SK-N-SH (cell line): Measurements from ENCODE around the gene MORC2. TPM values are rescaled to one million over a fixed set of nuclear protein-coding genes. Genes with fewer than 3 reads are reported as not detected.

Experiments used
- CTCF ChIA-PET: fragments of 300-600, 350-600 bp; formaldehyde crosslinking; extraction: SDS; loops from one replicate; lab custom pipeline; 2021; lab: Yijun Ruan, JAX
- POLR2A ChIA-PET: fragments of 350-600 bp; sonication (Branson Sonifier 250); formaldehyde crosslinking; extraction: SDS; loops from one replicate; lab custom pipeline; 2020; ENCODE audit warnings: antibody characterized with exemption, inconsistent platforms; lab: Yijun Ruan, JAX
- DNase-seq: peaks from one replicate; pipeline ENCODE4 v3.0.0; 2012
- H2AFZ ChIP-seq: fragments of 200-600 bp; sonication (generic); 2 replicates; pipeline ENCODE4 v1.8.1; 2016; ENCODE audit warnings: antibody characterized with exemption, mild to moderate bottlenecking, low read depth
- H3F3A ChIP-seq: fragments of 200-600 bp; sonication (generic); replicated peaks from 2 replicates; pipeline ENCODE3; 2016; ENCODE audit warnings: antibody characterized with exemption, mild to moderate bottlenecking; ENCODE audit not compliant: insufficient read depth
- H3K27ac ChIP-seq, 2 experiments: fragments of 200-500 bp in 1 of 2; fragments of 200-600 bp in 1 of 2; sonication (Bioruptor generic) in 1 of 2; sonication (generic), shearing (Covaris generic) in 1 of 2; 2 replicates each; pipeline versions ENCODE4 v1.5.1 to v1.6.1; 2014 to 2016; ENCODE audit warnings: low read depth in 2 of 2, inconsistent platforms in 1 of 2, low read length in 1 of 2, mild to moderate bottlenecking in 1 of 2, mixed read lengths in 1 of 2
- H3K27me3 ChIP-seq: fragments of 200-600 bp; sonication (generic), shearing (Covaris generic); 2 replicates; pipeline ENCODE4 v1.6.1; 2016; ENCODE audit warnings: mixed run types; ENCODE audit not compliant: insufficient read depth
- H3K36me3 ChIP-seq, 2 experiments: fragments of 200-500 bp in 1 of 2; fragments of 200-600 bp in 1 of 2; sonication (Bioruptor generic) in 1 of 2; sonication (generic) in 1 of 2; replicated peaks in 1 of 2; 2 replicates each; pipeline versions ENCODE3 to v1.5.1; 2014 to 2016; ENCODE audit warnings: low read length in 1 of 2, mild to moderate bottlenecking in 1 of 2; ENCODE audit not compliant: insufficient read depth in 2 of 2, control insufficient read depth in 1 of 2
- H3K4me1 ChIP-seq, 2 experiments: fragments of 200-500 bp in 1 of 2; fragments of 200-600 bp in 1 of 2; sonication (Bioruptor generic) in 1 of 2; sonication (generic), shearing (Covaris generic) in 1 of 2; 2 replicates each; pipeline versions ENCODE4 v1.5.1 to v1.6.1; 2014 to 2016; ENCODE audit warnings: low read depth in 1 of 2, low read length in 1 of 2, mixed run types in 1 of 2; ENCODE audit not compliant: insufficient read depth in 2 of 2, control insufficient read depth in 1 of 2
- H3K4me2 ChIP-seq: fragments of 200-600 bp; sonication (generic), shearing (Covaris generic); 2 replicates; pipeline ENCODE4 v1.6.1; 2017; ENCODE audit warnings: mixed run types
- H3K4me3 ChIP-seq, 2 experiments: fragments of 200-500 bp in 1 of 2; fragments of 200-600 bp in 1 of 2; sonication (Bioruptor generic) in 1 of 2; sonication (generic), shearing (Covaris generic) in 1 of 2; 2 replicates each; pipeline versions ENCODE4 v1.5.1 to v1.8.1; 2014 to 2016; ENCODE audit warnings: low read depth in 2 of 2, inconsistent platforms in 1 of 2, low read length in 1 of 2, mild to moderate bottlenecking in 1 of 2, mixed read lengths in 1 of 2, moderate library complexity in 1 of 2
- H3K79me2 ChIP-seq: fragments of 200-600 bp; sonication (generic); 2 replicates; pipeline ENCODE4 v1.8.1; 2017; ENCODE audit warnings: mild to moderate bottlenecking; ENCODE audit not compliant: insufficient read depth
- H3K9ac ChIP-seq: fragments of 200-600 bp; sonication (generic); 2 replicates; pipeline ENCODE4 v1.6.1; 2017; ENCODE audit warnings: mixed run types
- H3K9me2 ChIP-seq: fragments of 200-600 bp; sonication (generic); 2 replicates; pipeline ENCODE4 v1.6.1; 2017; ENCODE audit warnings: mixed run types
- H3K9me3 ChIP-seq: fragments of 200-600 bp; sonication (generic); 2 replicates; pipeline ENCODE4 v1.6.1; 2017; ENCODE audit warnings: mixed run types, mild to moderate bottlenecking, moderate library complexity
- H4K20me1 ChIP-seq: fragments of 200-600 bp; sonication (generic); 2 replicates; pipeline ENCODE4 v1.6.1; 2017; ENCODE audit warnings: mild to moderate bottlenecking, mixed run types; ENCODE audit not compliant: insufficient read depth
- CHD2 ChIP-seq: fragments of 150-350 bp; IDR thresholded peaks from 2 replicates; pipeline ENCODE4 v1.6.1; 2018; ENCODE audit warnings: low read length; ENCODE audit not compliant: partially characterized antibody
- FOSL2 ChIP-seq: IDR thresholded peaks from 2 replicates; pipeline ENCODE4 v1.4.0; 2012; ENCODE audit warnings: low read depth, mild to moderate bottlenecking, moderate library complexity, borderline replicate concordance
- NFIC ChIP-seq: IDR thresholded peaks from 2 replicates; pipeline ENCODE4 v1.4.0; 2012; ENCODE audit warnings: borderline replicate concordance
- POLR2AphosphoS5 ChIP-seq: IDR thresholded peaks from 2 replicates; pipeline ENCODE4 v1.6.1; 2012; ENCODE audit warnings: low read depth, low read length
- RAD21 ChIP-seq: IDR thresholded peaks from 2 replicates; pipeline ENCODE4 v1.6.1; 2012; ENCODE audit warnings: mild to moderate bottlenecking, low read length
- RFX5 ChIP-seq: IDR thresholded peaks from 2 replicates; pipeline ENCODE4 v1.6.1; 2012; ENCODE audit warnings: mild to moderate bottlenecking, improper control_type of control experiment, low read length
- TCF12 ChIP-seq: IDR thresholded peaks from 2 replicates; pipeline ENCODE4 v1.4.0; 2012
- YY1 ChIP-seq: IDR thresholded peaks from 2 replicates; pipeline ENCODE4 v1.4.0; 2012; ENCODE audit warnings: low read depth, mild to moderate bottlenecking
- WGBS: methylation state at CpG from one replicate; pipeline ENCODE4 v1.1.6; 2017; ENCODE audit warnings: low lambda C conversion rate; 5-methylcytosine and 5-hydroxymethylcytosine counted together
- polyA plus RNA-seq, 3 experiments: library from polyadenylated mRNA; depleted of rRNA; stranded (reverse); fragments of >200 nt; gene quantifications; 2 replicates each; pipeline ENCODE4 v1.2.3, GENCODE V29; 2012
- TF ChIP-seq, protein P1 (sequence below): fragments of 150-350 bp; IDR thresholded peaks from 2 replicates; pipeline ENCODE4 v1.6.1; 2016; ENCODE audit warnings: mild to moderate bottlenecking, low read depth, low read length
- TF ChIP-seq, protein P2 (sequence below): IDR thresholded peaks from 2 replicates; pipeline ENCODE4; 2012
- TF ChIP-seq, protein P3 (sequence below): IDR thresholded peaks from 2 replicates; pipeline ENCODE4 v1.4.0; 2012; ENCODE audit warnings: low read depth, borderline replicate concordance

Gene MORC2
- polyA plus RNA-seq, 1 of the 3 experiments (the other 2 are of a cell fraction), result 8.3 TPM

DNA sequence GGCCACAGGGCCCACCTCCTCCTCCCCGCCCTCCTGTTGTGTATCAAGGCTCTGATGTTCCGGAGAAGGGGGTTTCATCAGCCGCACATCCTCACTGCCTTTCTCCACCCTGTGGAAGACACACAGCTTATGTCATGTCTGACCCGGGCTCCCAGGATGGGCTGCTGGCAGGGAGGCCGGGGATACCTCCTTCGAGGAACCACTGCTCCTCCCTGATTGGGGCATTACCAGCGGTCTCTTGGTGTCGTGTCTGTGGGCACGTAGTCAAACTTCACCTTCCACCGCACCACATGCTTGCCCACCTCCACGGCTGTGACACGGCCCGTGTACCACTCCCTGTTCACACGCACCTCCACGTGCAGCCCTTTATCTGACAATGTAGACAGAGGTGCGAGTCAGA, 35.9 kb downstream of the MORC2 start:
- H3K4me3 ChIP-seq, result no peak overlapping the region
- CTCF ChIA-PET, result interaction anchor here (0.6 kb wide), 1 partner anchor 13 kb away, joined by 3 read pairs; no protein-coding TSS in a partner anchor
- no peaks in the 10 kb centered on the region for H4K20me1 ChIP-seq
- TF ChIP-seq RAD21 (no peak), FOSL2 (no peak), TCF12 (no peak), NFIC (no peak)
- TF ChIP-seq, protein P1, sequence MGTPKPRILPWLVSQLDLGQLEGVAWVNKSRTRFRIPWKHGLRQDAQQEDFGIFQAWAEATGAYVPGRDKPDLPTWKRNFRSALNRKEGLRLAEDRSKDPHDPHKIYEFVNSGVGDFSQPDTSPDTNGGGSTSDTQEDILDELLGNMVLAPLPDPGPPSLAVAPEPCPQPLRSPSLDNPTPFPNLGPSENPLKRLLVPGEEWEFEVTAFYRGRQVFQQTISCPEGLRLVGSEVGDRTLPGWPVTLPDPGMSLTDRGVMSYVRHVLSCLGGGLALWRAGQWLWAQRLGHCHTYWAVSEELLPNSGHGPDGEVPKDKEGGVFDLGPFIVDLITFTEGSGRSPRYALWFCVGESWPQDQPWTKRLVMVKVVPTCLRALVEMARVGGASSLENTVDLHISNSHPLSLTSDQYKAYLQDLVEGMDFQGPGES, result no peak
- TF ChIP-seq, protein P2, sequence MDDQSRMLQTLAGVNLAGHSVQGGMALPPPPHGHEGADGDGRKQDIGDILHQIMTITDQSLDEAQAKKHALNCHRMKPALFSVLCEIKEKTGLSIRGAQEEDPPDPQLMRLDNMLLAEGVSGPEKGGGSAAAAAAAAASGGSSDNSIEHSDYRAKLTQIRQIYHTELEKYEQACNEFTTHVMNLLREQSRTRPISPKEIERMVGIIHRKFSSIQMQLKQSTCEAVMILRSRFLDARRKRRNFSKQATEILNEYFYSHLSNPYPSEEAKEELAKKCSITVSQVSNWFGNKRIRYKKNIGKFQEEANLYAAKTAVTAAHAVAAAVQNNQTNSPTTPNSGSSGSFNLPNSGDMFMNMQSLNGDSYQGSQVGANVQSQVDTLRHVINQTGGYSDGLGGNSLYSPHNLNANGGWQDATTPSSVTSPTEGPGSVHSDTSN, result no peak
- H3F3A ChIP-seq, result no peaks in the 10 kb centered on the region
- no peak overlapping the region for H3K4me2 ChIP-seq
- H3K79me2 ChIP-seq, result no peaks in the 10 kb centered on the region; the same call in 1 of the 2 replicates
- no peak overlapping the region for H3K27ac ChIP-seq
- H3K9ac ChIP-seq, result no peak overlapping the region
- no peak for DNase-seq
- H3K4me1 ChIP-seq, result no peaks in the 10 kb centered on the region
- no peaks in the 10 kb centered on the region for H3K9me3 ChIP-seq
- POLR2A ChIA-PET, result no interaction called here
- H3K36me3 ChIP-seq, result peaks cover 23 to 86% of the 10 kb centered on the region in 2 experiments
- 95% methylated on average over 14 of the region's 16 CpGs for WGBS
- H3K9me2 ChIP-seq, result no peaks in the 10 kb centered on the region
- no peaks in the 10 kb centered on the region for H3K27me3 ChIP-seq
- H2AFZ ChIP-seq, result no peak overlapping the region

DNA sequence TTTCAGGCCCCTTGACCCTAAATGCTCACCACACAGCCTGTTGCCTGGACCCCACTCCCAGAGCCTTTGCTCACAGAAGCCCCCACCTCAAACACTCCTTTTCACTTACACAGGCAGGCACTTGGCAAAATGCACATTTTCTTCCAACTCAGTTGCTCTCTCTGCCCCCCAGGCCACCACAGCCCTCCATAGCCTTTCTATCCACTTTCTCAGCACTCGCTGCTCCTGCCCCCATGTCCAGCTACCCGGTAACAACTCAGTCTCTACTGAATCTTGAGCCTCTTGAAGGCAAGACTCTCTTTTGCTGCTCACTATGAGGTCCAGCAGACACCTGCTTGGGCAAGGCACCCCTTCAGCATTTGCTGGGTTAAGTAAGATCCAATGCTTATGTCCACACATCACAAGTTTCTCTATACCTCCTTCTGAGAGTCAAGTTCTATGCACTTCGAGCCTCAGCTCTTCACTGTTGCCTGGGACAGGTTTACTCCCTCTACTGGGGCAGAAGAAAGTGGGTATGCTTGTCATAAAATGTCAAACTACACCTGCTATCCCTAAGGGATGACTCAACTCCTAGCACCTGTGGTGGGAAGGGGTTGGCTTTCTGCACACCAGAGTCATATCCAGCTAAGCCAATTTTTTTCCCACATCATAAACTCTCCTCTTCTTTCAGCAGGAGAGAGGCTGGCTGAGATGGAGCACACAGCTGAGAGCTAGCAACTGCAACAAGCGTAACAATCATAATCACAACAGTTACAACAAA, 36.9 kb downstream of the MORC2 start:
- H3K9me3 ChIP-seq, result no peaks in the 10 kb centered on the region
- WGBS, result 89% methylated on average over 4 of the region's 4 CpGs
- ChIA-PET CTCF (interaction anchor here (0.6 to 2.0 kb wide), 7 partner anchors 11 to 167 kb away, joined by 3 to 8 read pairs (median 3); no protein-coding TSS in a partner anchor), POLR2A (no interaction called here)
- no peak overlapping the region for H3K27ac ChIP-seq
- H3K4me3 ChIP-seq, result no peak overlapping the region
- no peaks in the 10 kb centered on the region for H3K9me2 ChIP-seq
- H3K9ac ChIP-seq, result no peak overlapping the region
- TF ChIP-seq RFX5 (no peak), YY1 (no peak), CHD2 (no peak), POLR2AphosphoS5 (no peak), TCF12 (no peak)
- TF ChIP-seq, protein P3, sequence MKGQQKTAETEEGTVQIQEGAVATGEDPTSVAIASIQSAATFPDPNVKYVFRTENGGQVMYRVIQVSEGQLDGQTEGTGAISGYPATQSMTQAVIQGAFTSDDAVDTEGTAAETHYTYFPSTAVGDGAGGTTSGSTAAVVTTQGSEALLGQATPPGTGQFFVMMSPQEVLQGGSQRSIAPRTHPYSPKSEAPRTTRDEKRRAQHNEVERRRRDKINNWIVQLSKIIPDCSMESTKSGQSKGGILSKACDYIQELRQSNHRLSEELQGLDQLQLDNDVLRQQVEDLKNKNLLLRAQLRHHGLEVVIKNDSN, result no peak
- TF ChIP-seq, all 33 proteins: peak for 0
- Histone ChIP-seq H3K27me3 (no peaks in the 10 kb centered on the region), H3K4me1 (no peaks in the 10 kb centered on the region), H3K36me3 (peaks cover 22 to 83% of the 10 kb centered on the region in 2 experiments), H2AFZ (no peak overlapping the region), H3K4me2 (no peak overlapping the region), H3K79me2 (no peaks in the 10 kb centered on the region; the same call in 1 of the 2 replicates), H3F3A (no peaks in the 10 kb centered on the region), H4K20me1 (no peaks in the 10 kb centered on the region)
- no peak for DNase-seq
